Adrenal gland (tissue), 5 donors: ENCODE results near the gene YARS1.

ENCODE experiments used
- POLR2A ChIP-seq, 2 donors: fragments of 450-650 bp; IDR thresholded peaks; one replicate each; pipeline ENCODE4 v1.6.1; 2017; ENCODE audit warnings: antibody characterized with exemption in 2 of 2, mild to moderate bottlenecking in 2 of 2, moderate library complexity in 1 of 2
- TF ChIP-seq, protein P1 (sequence below), 6 experiments: fragments of 450-650 bp in 4 of 6; fragments of 200-600 bp in 2 of 6; sonication (generic) in 1 of 6; IDR thresholded peaks; 1 replicate in 5 of 6; 2 replicates in 1 of 6; pipeline versions ENCODE4 v1.5.1 to v1.8.0; 2016 to 2021; ENCODE audit warnings: antibody characterized with exemption in 6 of 6, mild to moderate bottlenecking in 2 of 6, moderate library complexity in 1 of 6
- donor health status: DM: no; HTN: no; CAD: no.

DNA sequence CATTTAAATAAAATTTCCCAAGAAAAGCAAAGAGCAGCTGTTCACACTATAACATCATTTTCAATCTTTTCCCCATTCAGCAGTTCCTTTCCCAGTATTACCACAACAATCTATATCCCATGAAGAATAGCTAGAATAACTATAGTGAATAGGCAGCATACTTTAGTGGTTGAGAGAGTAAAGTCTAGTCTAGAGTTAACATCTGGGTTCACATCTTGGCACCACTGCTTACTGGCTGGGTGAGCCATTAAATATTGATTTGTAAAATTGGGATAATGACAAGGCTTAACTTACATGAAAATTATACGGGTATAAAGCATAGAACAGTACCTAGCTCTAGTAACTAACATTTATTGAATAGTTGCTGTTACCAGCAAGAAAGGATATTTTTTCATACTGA is 14.7 kb upstream of the YARS1 start:
- TF ChIP-seq, protein P1, sequence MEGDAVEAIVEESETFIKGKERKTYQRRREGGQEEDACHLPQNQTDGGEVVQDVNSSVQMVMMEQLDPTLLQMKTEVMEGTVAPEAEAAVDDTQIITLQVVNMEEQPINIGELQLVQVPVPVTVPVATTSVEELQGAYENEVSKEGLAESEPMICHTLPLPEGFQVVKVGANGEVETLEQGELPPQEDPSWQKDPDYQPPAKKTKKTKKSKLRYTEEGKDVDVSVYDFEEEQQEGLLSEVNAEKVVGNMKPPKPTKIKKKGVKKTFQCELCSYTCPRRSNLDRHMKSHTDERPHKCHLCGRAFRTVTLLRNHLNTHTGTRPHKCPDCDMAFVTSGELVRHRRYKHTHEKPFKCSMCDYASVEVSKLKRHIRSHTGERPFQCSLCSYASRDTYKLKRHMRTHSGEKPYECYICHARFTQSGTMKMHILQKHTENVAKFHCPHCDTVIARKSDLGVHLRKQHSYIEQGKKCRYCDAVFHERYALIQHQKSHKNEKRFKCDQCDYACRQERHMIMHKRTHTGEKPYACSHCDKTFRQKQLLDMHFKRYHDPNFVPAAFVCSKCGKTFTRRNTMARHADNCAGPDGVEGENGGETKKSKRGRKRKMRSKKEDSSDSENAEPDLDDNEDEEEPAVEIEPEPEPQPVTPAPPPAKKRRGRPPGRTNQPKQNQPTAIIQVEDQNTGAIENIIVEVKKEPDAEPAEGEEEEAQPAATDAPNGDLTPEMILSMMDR (IDR thresholded peaks at IDR 0.05) = no peak
- TF ChIP-seq POLR2A (IDR thresholded peaks at IDR 0.05) = no peak
